ENCODE measurements around the gene RGL1.

The RGL1 gene

GRCh38 chr1:183945428-183946319, 140.8 kb downstream of the RGL1 start:
- no peak for DNase-seq (ENCODE audit: low read depth, low spot score)
- ChIA-PET POLR2A (no interaction called here), CTCF (interaction anchor here (1.2 kb wide), 1 partner anchor 10 kb away, joined by 3 read pairs; no protein-coding TSS in a partner anchor)
- H3K4me3 ChIP-seq (ENCODE audit: low read depth, low read length), result no peak overlapping the region
- TF ChIP-seq, protein P1, sequence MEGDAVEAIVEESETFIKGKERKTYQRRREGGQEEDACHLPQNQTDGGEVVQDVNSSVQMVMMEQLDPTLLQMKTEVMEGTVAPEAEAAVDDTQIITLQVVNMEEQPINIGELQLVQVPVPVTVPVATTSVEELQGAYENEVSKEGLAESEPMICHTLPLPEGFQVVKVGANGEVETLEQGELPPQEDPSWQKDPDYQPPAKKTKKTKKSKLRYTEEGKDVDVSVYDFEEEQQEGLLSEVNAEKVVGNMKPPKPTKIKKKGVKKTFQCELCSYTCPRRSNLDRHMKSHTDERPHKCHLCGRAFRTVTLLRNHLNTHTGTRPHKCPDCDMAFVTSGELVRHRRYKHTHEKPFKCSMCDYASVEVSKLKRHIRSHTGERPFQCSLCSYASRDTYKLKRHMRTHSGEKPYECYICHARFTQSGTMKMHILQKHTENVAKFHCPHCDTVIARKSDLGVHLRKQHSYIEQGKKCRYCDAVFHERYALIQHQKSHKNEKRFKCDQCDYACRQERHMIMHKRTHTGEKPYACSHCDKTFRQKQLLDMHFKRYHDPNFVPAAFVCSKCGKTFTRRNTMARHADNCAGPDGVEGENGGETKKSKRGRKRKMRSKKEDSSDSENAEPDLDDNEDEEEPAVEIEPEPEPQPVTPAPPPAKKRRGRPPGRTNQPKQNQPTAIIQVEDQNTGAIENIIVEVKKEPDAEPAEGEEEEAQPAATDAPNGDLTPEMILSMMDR (IDR thresholded peaks at IDR 0.05; ENCODE audit: insufficient read depth, low read length, missing control alignments), result no peak

DNA sequence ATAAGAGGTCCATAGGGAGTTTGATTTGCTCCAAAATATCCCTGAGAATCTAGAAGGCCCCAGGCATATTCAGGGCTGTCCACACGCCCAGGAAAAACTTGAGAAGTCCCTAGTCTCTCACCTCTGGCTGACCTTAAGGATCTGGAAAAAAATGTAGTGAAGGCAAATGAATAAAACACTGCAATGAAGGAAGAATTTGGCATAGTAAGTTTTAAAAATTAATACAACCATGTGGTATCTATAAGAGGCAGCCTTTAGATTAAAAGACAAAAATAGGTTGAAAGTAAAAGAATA, 141.3 kb downstream of the RGL1 start:
- POLR2A ChIA-PET, result no interaction called here
- TF ChIP-seq, protein P1 (IDR thresholded peaks at IDR 0.05; ENCODE audit: insufficient read depth, low read length, missing control alignments), result no peak
- no peak for DNase-seq (ENCODE audit: low read depth, low spot score)
- no peak overlapping the region for H3K4me3 ChIP-seq (ENCODE audit: low read depth, low read length)
- CTCF ChIA-PET, result interaction anchor here (1.2 kb wide), 2 partner anchors 10 to 11 kb away, joined by 3 read pairs; no protein-coding TSS in a partner anchor

DNA sequence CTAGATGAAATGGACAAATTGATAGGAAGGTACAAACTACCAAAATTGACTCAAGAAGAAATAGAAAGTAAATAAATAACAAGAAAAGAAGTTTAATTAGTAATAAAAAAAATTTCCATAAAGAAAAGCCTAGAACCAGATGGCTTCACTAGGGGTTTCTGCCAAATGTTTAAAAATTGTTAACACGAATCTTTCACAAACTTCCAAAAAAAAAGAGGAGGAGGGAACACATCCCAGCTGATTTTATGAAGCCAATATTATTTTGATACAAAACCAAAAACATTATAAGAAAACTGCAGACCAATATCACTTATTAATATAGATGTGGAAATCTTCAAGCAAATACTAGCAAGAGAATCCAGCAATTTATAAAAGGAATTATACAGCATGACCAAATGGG, 143.1 kb downstream of the RGL1 start:
- no peak overlapping the region for H3K4me3 ChIP-seq (ENCODE audit: low read depth, low read length)
- no peak for DNase-seq (ENCODE audit: low read depth, low spot score)
- ChIA-PET CTCF (interaction anchor here (0.7 kb wide), 1 partner anchor 714 kb away, joined by 3 read pairs; no protein-coding TSS in a partner anchor), POLR2A (no interaction called here)
- TF ChIP-seq, protein P1 (IDR thresholded peaks at IDR 0.05; ENCODE audit: insufficient read depth, low read length, missing control alignments), result no peak

DNA sequence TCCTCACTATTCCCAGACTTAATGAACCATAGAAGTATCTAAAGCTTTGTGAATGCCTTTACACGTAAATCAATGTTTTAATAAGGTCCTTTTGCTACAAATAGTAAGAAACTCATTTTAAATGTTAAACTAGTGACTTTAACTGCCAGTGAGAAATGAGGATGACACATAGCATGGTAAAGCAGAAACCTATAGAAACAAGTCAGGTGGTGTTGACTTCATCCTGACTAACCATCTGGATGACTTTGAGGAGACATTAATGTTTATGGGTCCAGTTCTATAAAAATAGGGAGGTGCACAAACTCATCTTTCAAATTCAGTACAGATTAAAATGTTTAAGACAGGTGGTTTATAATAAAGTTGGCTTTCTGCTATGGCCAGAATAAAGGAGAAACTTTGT, 147.2 kb downstream of the RGL1 start:
- no peak overlapping the region for H3K4me3 ChIP-seq (ENCODE audit: low read depth, low read length)
- POLR2A ChIA-PET, result no interaction called here
- DNase-seq (ENCODE audit: low read depth, low spot score), result no peak
- CTCF ChIA-PET, result interaction anchor here (0.9 to 1.1 kb wide), 2 partner anchors 9 to 297 kb away, joined by 3 read pairs; no protein-coding TSS in a partner anchor
- TF ChIP-seq, protein P1 (IDR thresholded peaks at IDR 0.05; ENCODE audit: insufficient read depth, low read length, missing control alignments), result no peak

- CTCF ChIA-PET, result interaction anchor here (0.9 to 1.2 kb wide), 2 partner anchors 9 to 10 kb away, joined by 3 read pairs; no protein-coding TSS in a partner anchor
- H3K4me3 ChIP-seq (ENCODE audit: low read depth, low read length), result no peak overlapping the region
Observed at GRCh38 chr1:183953031-183953430, 148.1 kb downstream of the RGL1 start.

GRCh38 chr1:183954496-183954895, 149.6 kb downstream of the RGL1 start:
- DNase-seq (ENCODE audit: low read depth, low spot score), result no peak
- CTCF ChIA-PET, result interaction anchor here (1.0 to 3.1 kb wide), 2 partner anchors 12 to 300 kb away, joined by 3 to 19 read pairs; no protein-coding TSS in a partner anchor
- POLR2A ChIA-PET, result no interaction called here
- TF ChIP-seq, protein P1 (IDR thresholded peaks at IDR 0.05; ENCODE audit: insufficient read depth, low read length, missing control alignments), result no peak
- H3K4me3 ChIP-seq (ENCODE audit: low read depth, low read length), result no peak overlapping the region

More at GRCh38 chr1:183953031-183953430, 148.1 kb downstream of the RGL1 start:
- POLR2A ChIA-PET, result no interaction called here
- TF ChIP-seq, protein P1 (IDR thresholded peaks at IDR 0.05; ENCODE audit: insufficient read depth, low read length, missing control alignments), result no peak
- DNase-seq (ENCODE audit: low read depth, low spot score), result no peak

All from AG04449 (cell line).